ENCODE data around the gene SCML1. TPM values are rescaled to one million over a fixed set of nuclear protein-coding genes. Genes with fewer than 3 reads are reported as not detected.

The SCML1 gene
- total RNA-seq, 1 experiment from 2014 or later, result 13.0 TPM

- Histone ChIP-seq H3K4me1 (ENCODE audit: insufficient read depth, low read length, poor library complexity, severe bottlenecking) (no peaks in the 10 kb centered on the region), H3K9me3 (ENCODE audit: low read depth, low read length, poor library complexity, severe bottlenecking) (no peaks in the 10 kb centered on the region), H3K27me3 (replicated peaks; ENCODE audit: insufficient read depth, low read depth, low read length, poor library complexity) (peaks cover 12% of the 10 kb centered on the region), H3K27ac (ENCODE audit: low read depth, low read length, poor library complexity, severe bottlenecking) (no peak overlapping the region), H3K36me3 (ENCODE audit: insufficient read depth, low read length, poor library complexity, severe bottlenecking) (no peaks in the 10 kb centered on the region), H3K4me3 (ENCODE audit: low read depth, low read length, poor library complexity, severe bottlenecking) (no peak overlapping the region)
- intact Hi-C loops (cut with micrococcal nuclease; ENCODE audit: unreplicated experiment), result no loop called here
- TF ChIP-seq EZH2 (IDR thresholded peaks at IDR 0.05; ENCODE audit: borderline replicate concordance, low read depth, low read length, poor library complexity, severe bottlenecking), result no peak
- TF ChIP-seq CTCF (conservative IDR thresholded peaks at IDR 0.05; ENCODE audit: low read depth, low read length), result no peak
- ChIA-PET POLR2A (ENCODE audit: low non-redundant PET) (no interaction called here), CTCF (no interaction called here)
- BruUV-seq (replicated peaks), result no TSS peak
- no peak for DNase-seq (ENCODE audit: low spot score)
Measured at GRCh38 chrX:17707731-17708130, 29.6 kb upstream of the SCML1 start.

- intact Hi-C loops (cut with micrococcal nuclease; ENCODE audit: unreplicated experiment), result no loop called here
- BruUV-seq (replicated peaks), result no TSS peak
- CTCF ChIA-PET, result interaction anchor here (0.6 kb wide), 1 partner anchor 368 kb away, joined by 3 read pairs; no protein-coding TSS in a partner anchor
- TF ChIP-seq CTCF (conservative IDR thresholded peaks at IDR 0.05; ENCODE audit: low read depth, low read length), result no peak
- no peak for TF ChIP-seq EZH2 (IDR thresholded peaks at IDR 0.05; ENCODE audit: borderline replicate concordance, low read depth, low read length, poor library complexity, severe bottlenecking)
- Histone ChIP-seq H3K27me3 (replicated peaks; ENCODE audit: insufficient read depth, low read depth, low read length, poor library complexity) (peaks cover 12% of the 10 kb centered on the region), H3K4me1 (ENCODE audit: insufficient read depth, low read length, poor library complexity, severe bottlenecking) (no peaks in the 10 kb centered on the region), H3K9me3 (ENCODE audit: low read depth, low read length, poor library complexity, severe bottlenecking) (no peaks in the 10 kb centered on the region), H3K36me3 (ENCODE audit: insufficient read depth, low read length, poor library complexity, severe bottlenecking) (no peaks in the 10 kb centered on the region), H3K27ac (ENCODE audit: low read depth, low read length, poor library complexity, severe bottlenecking) (no peak overlapping the region), H3K4me3 (ENCODE audit: low read depth, low read length, poor library complexity, severe bottlenecking) (no peak overlapping the region)
- POLR2A ChIA-PET (ENCODE audit: low non-redundant PET), result no interaction called here
- no peak for DNase-seq (ENCODE audit: low spot score)
Measured at GRCh38 chrX:17710871-17711301, 26.4 kb upstream of the SCML1 start.

- intact Hi-C loops (cut with micrococcal nuclease; ENCODE audit: unreplicated experiment), result no loop called here
- TF ChIP-seq CTCF (conservative IDR thresholded peaks at IDR 0.05; ENCODE audit: low read depth, low read length), result no peak
- TF ChIP-seq EZH2 (IDR thresholded peaks at IDR 0.05; ENCODE audit: borderline replicate concordance, low read depth, low read length, poor library complexity, severe bottlenecking), result no peak
- no peak for DNase-seq (ENCODE audit: low spot score)
- ChIA-PET POLR2A (ENCODE audit: low non-redundant PET) (no interaction called here), CTCF (no interaction called here)
- no peaks in the 10 kb centered on the region for H3K4me1 ChIP-seq (ENCODE audit: insufficient read depth, low read length, poor library complexity, severe bottlenecking)
- H3K27me3 ChIP-seq (replicated peaks; ENCODE audit: insufficient read depth, low read depth, low read length, poor library complexity), result peaks cover 3% of the 10 kb centered on the region
- H3K36me3 ChIP-seq (ENCODE audit: insufficient read depth, low read length, poor library complexity, severe bottlenecking), result no peaks in the 10 kb centered on the region
- no peak overlapping the region for H3K4me3 ChIP-seq (ENCODE audit: low read depth, low read length, poor library complexity, severe bottlenecking)
- no peak overlapping the region for H3K27ac ChIP-seq (ENCODE audit: low read depth, low read length, poor library complexity, severe bottlenecking)
- BruUV-seq (replicated peaks), result no TSS peak
- no peaks in the 10 kb centered on the region for H3K9me3 ChIP-seq (ENCODE audit: low read depth, low read length, poor library complexity, severe bottlenecking)
Measured at GRCh38 chrX:17713288-17713687, 24.0 kb upstream of the SCML1 start.
